Activated T-cell treated with anti-CD3 and anti-CD28 coated beads for 4 hours (primary cell): ENCODE data around the gene C2orf68.
"Not testable (repeated sequence)": the region's sequence is repeated elsewhere in the genome, so short reads cannot be mapped to it uniquely, and the experiment has no call there.

ENCODE experiments used
- DNase-seq: peaks from one replicate; pipeline ENCODE4 v3.0.0-alpha.2; 2020

Gene C2orf68, protein sequence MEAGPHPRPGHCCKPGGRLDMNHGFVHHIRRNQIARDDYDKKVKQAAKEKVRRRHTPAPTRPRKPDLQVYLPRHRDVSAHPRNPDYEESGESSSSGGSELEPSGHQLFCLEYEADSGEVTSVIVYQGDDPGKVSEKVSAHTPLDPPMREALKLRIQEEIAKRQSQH

DNA sequence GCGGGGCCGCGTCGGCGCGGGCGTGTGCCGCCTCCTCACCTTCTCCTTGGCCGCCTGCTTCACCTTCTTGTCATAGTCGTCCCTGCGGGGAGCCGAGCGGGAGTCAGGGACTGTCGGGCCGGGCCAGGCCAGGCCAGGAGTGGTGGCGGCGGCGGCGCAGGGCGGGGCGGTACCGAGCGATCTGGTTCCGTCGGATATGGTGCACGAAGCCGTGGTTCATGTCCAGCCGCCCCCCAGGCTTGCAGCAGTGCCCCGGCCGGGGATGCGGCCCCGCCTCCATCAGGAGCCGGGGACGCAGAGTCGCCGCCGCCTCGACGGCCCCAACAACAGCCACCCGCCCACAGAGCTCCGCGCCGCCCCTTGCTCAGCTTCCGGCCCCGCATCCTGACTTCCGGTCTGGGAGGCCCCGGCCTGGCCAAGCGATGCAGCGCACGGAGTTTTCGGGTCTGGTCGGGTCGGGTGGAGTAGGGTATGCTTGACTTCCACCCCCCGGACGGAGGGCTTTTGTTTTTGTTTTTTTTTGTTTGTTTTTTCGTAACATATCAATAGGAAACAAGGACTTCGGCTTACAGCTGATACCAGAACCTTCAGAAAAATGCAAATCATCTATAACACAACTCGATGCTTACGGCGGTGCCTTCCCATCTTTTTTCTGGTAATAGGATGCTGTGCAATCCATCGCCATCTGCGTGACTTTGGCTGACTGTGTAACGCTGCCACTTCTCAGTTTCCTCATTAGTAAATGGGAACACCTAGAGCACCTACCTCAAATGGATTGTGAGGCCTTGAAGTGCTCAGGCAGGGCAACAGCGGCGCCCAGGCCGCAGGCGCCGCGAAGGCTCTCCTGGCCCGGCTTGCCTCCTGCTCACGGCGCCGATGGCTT, at the start of gene C2orf68:
TSS of gene C2orf68 (minus strand) at position 362 of the 883 bp plus-strand sequence. CDS start at position 280, 82 bp downstream.
- DNase-seq, result peak; percentile 69

DNA sequence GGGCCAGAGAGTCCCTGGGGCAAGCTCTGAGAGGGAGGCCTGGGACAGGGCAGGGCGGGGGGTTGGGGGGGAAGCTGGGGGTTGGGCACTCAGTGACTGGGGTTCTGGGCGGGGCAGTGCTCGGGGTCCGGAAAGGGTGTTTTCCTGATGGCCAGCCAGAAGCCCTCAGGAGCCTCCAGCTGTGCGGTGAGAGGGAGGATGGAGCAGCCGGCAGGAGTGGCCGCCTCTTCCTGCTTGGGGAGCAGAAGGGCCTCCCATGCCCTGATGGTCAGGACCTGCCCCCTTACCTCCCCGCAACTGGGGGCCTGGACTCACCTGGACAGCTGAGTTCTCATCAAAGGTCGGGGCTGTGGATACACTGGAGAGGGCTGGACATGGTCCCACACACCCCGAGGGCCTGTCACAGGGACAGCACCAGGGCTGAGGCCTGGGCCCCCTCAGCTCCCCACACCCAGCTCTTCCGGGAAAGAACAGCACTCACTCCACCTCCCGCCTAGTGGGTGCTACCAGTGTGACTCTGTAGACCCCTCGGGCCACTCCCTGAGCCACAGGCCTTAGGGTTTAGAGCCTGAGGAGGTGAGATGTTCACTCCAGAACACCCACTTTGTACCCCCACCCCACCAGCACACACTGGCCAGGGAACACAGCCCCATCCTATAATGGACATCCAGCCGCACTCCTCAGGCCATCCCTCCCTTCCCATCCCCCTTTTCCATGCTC, 49.4 kb upstream of the C2orf68 start:
- no peak for DNase-seq

DNA sequence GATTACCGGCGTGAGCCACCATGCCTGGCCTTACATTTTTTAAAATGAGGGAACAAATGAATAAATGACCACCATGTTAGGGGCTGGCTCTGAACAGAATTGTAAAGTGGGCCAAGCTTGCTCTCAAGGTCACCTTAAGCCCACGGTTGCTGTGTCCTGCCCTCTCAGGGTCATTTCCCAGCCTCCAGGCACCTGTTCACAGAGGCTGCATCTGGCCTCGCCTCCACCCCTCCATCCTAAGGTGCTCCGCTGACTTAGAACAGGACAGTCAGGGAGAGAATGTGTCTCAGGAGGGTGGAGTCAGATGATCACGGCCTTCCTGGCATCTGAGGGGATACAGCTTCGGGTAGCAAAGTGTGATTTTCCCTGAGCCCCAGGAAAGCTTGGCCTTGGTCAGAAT, 48.9 kb upstream of the C2orf68 start:
- DNase-seq, result no peak

DNA sequence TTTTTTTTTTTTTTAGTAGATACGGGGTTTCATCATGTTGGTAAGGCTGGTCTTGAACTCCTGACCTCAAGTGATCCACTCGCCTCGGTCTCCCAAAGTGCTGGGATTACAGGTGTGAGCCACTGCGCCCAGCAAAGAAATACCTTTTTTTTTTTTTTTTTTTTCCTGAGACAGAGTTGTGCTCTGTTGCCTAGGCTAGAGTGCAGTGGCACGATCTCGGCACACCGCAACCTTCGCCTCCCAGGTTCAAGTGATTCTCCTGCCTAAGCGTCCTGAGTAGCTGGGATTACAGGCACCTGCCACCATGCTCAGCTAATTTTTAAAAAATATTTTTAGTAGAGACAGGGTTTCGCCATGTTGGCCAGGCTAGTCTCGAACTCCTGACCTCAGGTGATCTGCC, 48.4 kb upstream of the C2orf68 start:
- DNase-seq, result not testable (repeated sequence)

DNA sequence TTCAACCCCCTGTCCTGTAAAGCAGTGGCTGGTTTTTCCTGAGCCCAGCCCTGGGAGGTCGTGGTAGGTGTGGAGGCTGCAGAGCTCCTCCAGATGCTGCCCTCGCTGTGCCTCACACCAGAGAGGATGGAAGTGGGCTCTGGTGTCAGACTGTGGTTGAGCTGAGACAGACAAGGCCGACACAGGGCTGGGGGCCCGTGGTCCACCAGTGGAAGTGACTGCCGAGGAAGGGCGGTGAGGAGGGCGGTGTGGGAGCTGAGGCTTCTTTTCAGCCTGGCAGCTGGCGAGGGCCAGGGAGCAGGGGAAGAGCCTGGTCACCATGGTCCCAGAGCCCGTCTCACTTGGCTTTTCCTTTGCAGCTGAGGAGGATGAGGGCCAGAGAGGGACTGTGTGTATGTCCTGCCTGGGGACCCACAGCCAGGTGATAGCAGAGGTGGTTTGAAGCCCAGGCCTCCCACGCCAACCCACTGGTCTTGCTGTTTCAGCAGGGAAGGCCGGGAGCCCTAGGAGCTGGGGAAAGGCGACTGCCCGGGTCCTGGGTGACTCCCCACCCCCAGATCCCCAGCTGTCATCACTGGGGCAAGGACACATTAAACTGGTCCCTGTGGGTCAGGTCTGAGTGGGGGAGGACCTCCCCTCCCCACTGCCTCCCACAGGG, 47.6 kb upstream of the C2orf68 start:
- no peak for DNase-seq

DNA sequence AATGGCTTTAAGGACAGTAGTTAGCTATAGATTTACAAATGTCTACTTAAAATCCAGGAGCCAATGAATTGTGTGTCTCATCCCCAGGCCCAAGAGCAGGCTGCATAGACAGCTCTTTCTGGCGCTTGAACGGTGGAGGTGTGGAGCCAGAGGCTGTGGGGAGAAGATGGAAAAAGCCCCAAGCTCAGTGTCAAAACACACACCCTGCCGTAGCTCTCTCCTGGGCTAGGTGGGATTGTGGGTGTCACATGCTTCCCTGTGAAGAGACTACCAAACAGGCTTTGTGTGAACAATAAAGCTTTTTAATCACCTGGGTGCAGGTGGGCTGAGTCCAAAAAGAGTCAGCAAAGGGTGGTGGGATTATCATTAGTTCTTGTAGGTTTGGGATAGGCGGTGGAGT, 45.5 kb upstream of the C2orf68 start:
- not testable (repeated sequence) for DNase-seq

DNA sequence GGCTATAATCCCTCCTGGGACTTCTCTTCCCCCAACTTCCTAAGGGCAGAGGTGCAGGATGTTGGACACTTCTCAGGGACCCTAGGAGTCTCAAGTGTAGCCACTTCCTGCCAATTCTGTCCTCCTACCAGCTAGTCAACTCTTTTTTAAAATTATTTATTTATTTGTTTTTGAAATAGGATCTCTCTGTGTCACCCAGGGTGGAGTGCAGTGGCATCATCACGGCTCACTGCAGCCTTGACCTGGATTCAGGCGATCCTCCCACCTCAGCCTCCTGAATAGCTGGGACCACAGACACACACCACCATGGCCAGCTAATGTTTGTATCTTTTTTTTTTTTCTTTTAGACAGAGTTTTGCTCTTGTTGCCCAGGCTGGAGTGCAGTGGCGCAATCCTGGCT, 44.6 kb upstream of the C2orf68 start:
- no peak for DNase-seq

DNA sequence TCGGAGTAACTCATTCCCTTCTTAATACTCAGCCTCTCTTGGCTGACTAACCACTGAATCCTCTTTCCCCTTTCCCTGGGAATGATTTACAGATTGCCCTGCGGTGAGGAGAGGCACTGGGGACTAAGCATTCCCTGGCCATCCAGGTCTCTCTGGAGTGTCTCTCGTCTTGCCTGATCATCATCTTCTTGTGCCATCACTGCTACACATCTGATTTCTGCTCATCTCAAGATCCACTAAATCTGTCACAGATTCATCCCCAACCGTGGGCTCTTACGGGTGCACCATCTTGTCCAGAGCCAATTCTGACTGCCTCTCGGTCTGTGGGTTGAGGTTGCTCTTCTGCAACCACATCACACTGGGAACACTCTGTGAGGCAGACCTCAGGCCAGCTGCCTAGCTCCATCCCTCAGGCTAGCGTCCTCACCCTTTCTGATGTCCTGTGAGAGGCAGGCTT, 44.1 kb upstream of the C2orf68 start:
- no peak for DNase-seq

DNA sequence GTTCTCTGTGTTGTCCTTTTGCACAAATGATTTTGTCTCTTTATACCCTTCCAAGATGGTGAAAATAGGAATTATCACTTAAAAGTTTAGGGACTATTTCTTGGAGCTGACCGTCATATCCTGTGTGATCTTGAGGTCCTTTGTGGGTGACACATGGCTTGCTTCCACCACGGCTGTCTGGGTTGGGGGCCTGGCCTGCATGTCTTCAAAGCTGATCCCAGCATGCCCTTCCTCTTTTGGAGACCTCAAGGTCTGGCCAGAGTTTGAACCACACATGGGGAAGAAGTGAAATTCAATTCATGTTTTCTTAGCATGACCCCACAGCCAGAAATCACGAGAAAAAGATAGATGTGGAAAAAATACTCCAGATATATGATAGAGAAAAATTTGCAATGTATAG, 42.1 kb upstream of the C2orf68 start:
- no peak for DNase-seq

DNA sequence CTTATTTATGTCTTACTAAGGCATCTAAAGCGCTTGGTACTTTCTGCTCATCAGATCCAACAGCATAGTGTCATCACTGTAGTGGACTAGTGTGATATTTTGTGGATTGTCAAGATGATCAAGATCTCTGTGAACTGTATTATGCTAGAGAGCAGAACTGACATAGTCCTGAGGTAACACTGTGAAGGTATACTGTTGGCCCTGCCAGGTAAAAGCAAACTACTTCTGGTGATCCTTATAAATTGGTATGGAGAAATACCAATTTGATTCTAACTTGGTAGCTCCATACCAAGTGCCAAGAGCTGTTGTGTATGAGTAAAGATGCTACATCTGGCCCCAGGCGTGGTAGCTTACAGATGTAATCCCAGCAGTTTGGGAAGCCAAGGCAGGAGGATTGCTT, 40.2 kb upstream of the C2orf68 start:
- DNase-seq, result no peak

DNA sequence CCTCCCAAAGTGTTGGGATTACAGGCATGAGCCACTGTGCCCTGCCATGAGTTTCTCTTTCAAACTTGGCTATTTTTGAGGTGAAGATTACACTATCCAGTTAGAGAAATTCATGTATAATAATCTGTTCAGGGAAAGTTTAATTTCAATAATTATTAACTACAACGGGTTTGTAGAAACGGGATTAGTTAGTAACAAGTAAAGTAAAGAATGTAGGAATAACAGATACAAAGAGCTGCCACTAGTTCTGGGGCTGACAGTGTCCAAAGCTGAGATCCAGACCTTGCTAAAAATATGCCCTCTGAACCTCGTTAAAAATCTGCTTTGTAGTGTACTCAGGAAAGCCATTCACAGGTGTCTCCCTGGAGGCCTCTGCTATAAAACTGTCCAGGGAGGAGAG, 39.2 kb upstream of the C2orf68 start:
- DNase-seq, result no peak

DNA sequence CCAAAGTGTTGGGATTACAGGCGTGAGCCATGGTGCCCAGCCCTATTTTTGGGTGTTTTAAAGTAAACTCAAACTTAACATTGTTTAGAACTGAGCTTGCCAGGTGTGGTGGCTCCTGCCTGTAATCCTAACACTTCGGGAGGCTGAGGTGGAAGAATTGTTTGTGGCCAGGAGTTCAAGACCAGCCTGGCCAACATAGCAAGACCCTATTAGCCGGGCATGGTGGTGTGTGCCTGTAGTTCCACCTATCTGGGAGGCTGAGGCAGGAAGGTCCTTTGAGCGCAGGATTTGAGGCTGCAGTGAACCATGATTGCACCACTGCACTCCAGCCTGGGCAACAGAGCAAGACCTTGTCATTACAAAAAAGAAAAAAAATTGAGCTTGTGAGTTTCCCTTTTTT, 38.6 kb upstream of the C2orf68 start:
- DNase-seq, result no peak

DNA sequence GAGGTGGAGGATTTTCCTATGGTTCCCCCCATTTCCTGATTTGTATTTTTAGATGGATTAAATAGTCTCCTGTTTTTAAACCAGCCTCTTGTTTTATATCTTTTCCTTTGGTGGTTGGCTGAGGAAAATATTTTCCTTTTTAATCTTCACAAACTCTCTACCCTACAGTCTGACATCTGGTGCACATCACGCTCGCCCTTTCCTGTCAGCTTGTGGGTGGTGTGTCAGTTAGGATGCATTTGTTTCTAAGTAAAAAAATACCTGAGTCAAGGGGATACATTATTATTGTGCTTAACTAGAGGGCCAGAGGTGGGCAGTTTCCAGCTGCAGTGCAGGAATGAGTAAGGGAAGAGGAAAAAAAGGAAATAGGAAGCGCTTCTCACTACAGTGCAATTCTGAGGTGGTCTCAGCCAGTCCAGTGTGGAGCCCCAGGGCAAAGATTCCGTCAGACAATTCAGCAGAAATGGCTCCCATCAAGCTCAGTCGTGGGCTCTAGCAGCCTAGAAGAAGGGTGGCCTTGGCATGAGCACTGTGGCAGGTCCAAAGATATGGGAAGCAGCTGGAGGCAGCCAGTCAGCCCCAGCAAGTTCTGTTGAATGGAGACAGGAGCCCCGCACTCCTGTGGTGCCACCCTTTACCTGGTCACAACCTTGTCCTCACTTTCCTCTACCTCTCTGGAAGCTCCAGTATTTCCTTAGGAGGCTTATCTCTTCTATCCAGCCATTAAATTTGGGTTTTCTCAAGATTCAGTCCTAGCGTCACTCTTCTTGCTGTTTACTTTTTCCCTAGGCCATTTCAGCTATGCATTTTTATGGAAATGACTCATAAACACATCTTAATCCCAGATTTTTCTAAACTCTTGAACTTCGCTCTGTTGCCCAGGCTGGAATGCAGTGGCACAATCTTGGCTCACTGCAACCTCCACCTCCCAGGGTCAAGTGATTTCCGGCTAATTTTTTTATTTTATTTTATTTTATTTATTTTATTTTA, 37.6 kb upstream of the C2orf68 start:
- DNase-seq, result no peak

DNA sequence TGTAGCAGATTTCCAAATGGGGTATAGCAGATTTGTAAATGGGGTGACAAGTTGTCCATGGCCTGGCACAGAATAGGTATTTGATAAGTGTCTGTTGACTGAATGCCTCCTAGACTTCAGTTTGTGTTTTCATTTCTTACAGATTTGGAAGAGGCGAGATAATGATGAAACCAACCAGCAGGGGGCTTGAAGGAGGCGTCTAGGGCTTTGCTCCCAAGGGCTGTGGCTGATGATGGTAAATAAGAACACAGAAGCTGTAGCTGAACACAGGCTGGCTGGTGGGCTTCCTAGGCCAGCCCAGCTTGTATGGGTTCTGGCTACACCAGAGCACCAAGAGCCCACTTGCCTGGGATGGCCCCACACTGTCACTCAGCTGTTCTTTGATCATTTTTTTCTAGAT, 36.8 kb upstream of the C2orf68 start:
- DNase-seq, result no peak

DNA sequence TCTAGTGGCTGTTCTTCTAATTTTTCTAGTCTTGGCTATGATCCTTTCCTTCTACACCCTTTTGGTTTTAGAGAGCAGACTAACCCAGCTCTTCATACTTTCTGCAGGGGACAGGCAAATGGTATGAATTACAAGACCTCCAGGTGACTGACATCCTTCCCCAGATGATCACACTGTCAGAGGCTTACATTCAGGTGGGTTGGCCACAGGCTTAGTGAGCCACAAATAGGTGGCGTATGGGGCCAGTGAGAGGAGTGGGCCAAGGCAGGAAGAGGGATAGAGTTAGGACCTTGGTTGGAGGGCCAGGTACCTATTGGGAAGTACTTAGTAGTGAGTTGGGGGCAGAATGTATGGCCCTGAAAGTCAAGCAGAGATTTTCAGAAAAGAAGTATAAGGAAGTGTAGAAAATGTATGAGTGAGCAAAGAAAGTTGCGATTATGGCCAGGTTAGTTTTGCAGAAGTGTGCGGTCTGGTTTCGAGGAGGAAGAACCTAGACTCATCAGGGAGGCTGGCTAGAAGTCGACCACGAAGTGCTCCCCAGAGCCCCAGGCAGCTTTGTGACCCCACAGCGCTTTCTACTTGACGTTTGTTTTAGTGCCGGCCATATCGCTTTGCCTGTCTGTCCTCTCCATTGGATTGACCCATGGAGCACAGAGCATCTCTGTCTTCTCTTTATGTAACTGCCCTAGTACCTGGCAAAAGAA, 36.1 kb upstream of the C2orf68 start:
- no peak for DNase-seq

DNA sequence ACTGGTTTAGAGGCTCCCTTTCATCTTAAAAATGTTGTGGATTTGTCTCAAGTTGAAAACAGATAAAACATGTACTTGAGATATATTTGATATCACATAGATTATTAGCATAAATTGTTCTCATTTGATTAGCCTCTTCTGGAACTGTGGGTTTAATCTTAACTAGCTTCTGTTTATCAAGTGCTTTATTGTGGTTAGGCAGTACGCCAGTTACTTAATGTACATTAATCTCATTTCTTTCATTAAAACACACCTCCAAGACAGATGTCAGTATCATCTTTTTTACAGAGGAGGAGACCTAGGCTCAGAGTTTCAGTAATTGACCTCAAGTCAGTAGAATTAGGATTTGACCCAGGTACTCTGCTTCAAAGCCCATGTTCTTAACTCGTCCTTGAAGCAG, 34.3 kb upstream of the C2orf68 start:
- no peak for DNase-seq

DNA sequence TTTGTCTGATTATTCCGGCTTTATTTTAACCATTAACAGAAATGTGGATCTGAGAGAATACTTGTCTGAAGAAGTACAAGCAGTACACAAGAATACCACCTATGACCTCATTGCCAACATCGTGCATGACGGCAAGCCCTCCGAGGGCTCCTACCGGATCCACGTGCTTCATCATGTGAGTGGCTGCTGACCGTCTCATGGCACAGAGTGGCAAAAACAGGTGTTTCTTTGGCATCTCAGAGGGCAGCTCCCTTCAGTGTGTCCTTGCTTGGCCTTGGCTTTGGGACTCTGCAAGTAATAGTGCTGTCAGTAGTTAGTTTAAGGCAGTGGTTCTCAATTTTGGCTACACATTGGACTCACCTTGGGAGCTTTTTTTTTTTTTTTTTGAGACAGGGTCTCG, 33.0 kb upstream of the C2orf68 start:
- no peak for DNase-seq

DNA sequence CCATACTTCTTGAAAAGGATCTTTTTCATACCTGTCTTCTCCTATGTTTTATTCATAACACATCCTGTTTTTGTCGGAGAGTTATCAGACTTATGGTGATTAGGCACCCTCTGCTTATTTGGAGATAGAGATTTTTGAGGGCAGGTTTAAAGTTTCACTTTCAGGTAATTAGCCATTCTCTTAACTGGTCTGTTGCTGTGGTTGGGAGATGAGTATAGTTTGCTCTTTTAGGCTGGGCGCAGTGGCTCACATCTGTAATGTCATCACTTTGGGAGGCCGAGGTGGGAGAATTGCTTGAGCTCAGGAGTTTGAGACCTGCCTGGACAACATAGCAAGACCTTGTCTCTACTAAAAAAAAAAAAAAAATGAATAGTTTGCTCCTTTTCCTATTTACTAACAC, 30.9 kb upstream of the C2orf68 start:
- no peak for DNase-seq

DNA sequence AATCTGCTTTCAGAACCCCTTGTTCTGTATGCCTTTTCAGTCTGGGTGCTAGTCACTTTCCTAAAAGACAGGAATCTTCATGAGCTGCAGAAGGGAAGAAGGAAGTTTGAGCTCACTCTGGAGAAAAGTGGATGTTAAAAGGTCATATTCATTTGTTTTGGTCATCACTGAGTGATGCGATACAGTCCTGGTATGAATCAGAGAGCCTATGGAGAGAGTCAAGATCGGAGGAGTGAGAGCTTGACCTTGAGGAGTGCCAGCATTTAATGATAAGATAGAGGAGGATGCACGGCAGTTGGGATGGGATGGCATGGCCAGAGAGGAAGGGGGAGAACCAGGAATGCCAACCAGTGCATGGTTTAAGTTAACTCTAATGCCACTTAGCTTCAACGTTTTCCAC, 23.8 kb upstream of the C2orf68 start:
- DNase-seq, result no peak

DNA sequence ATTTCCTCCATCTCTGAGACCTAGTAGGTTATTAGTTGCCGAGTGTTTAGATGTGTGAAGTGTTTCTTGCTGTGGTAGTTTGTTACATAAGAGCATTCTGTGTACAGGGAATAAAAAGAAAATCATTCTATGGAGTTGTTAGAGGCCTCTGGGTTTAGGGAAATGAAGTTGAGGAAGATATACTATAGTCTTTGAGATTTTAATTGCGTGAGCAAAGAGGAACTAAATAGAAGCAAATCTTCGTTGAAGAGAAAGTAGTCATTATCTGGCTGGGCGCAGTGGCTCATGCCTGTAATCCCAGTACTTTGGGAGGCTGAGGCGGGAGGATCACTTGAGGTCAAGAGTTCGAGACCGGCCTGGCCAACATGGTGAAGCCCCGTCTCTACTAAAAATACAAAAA, 23.1 kb upstream of the C2orf68 start:
- no peak for DNase-seq

DNA sequence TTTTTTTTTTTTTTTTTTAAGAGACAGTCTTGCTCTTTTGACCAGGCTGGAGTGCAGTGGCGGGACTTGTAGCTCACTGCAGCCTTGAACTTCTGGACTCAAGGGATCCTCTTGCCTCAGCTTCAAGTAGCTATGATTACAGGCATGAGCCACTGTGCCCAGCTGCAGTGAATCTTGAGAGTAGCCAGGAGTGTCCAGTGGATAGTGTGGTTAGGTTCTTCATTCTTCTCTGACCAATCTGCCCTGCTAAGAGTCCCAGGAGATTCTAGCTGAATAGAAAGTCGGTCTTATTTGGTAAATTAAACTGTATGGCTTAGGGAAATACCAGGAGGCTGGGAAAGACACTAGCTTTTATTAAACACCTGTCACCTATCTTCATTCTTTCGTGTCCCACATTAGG, 19.4 kb upstream of the C2orf68 start:
- no peak for DNase-seq
